Right cardiac atrium (tissue), 5 donors: ENCODE measurements around the gene CFAP61. TPM values are rescaled to one million over a fixed set of nuclear protein-coding genes. Genes with fewer than 3 reads are reported as not detected.
A peak's percentile ranks its signal among the peaks of the same experiment; 100 is the strongest.

Experiments used
- ATAC-seq, 2 donors: fragments of 200-7000 bp; cut with Tn5 transposase; one replicate each; pipeline versions ENCODE4 v1.8.0 to v1.9.1; 2020; ENCODE audit warnings: moderate library complexity in 2 of 2, mild to moderate bottlenecking in 1 of 2
- DNase-seq, 3 donors: peaks; one replicate each; pipeline ENCODE4 v3.0.0-alpha.2; 2020
- H3K27ac ChIP-seq: one replicate; pipeline ENCODE4 v1.5.1; 2013; ENCODE audit warnings: mild to moderate bottlenecking, low read length, control low read depth, moderate library complexity
- H3K27me3 ChIP-seq: one replicate; pipeline ENCODE4 v1.6.1; 2013; ENCODE audit not compliant: control insufficient read depth, insufficient read depth
- H3K4me1 ChIP-seq: one replicate; pipeline ENCODE4 v1.6.1; 2013; ENCODE audit warnings: low read length; ENCODE audit not compliant: control insufficient read depth, insufficient read depth
- H3K4me3 ChIP-seq: one replicate; pipeline ENCODE4 v1.5.1; 2013; ENCODE audit warnings: low read length, control low read depth
- H3K9me3 ChIP-seq: one replicate; pipeline ENCODE4 v1.6.1; 2013; ENCODE audit warnings: low read length; ENCODE audit not compliant: control insufficient read depth
- WGBS: extraction: QIAGEN DNeasy Blood & Tissue Kit; methylation state at CpG from one replicate; pipeline ENCODE4 v1.1.7; 2013; 5-methylcytosine and 5-hydroxymethylcytosine counted together
- intact Hi-C, 4 donors: fragments of 100-400 bp; cut with DNase I; formaldehyde crosslinking; loops; one replicate each; pipeline versions ENCODE4 v1.11.0 to v1.14.0; 2022 to 2023
- polyA plus RNA-seq: library from polyadenylated mRNA; stranded (reverse); fragments of 200-250 nt; gene quantifications from one replicate; pipeline ENCODE4 v1.2.3, GENCODE V29; 2013
- total RNA-seq, 4 donors: library from RNA; stranded (reverse); fragmentation: NEBNext Ultra II Directional; extraction: Animal tissue kit (Norgen Biotek cat#: 25700); gene quantifications; one replicate each; pipeline ENCODE4 v1.2.1, GENCODE V29; 2021
- donor health status: healthy with polysubstance abuse.
- donor health status: DM: no; HTN: yes; CAD: no.
- donor health status: DM: no; HTN: no; CAD: no.
- donor health status: DM: no; HTN: yes; CAD: no; lungs with severe emphysema.
- donor health status: DM: yes; HTN: yes; CAD: no.

The CFAP61 gene
- total and polyA plus RNA-seq, 5 donors, result 0.11 to 2.4 (median 0.74) TPM; not detected in 1

GRCh38 chr20:20303320-20303719 lies 251.0 kb downstream of the CFAP61 start:
- peak in 1 of 2 donors; percentile 74 for ATAC-seq
- Histone ChIP-seq H3K27ac (no peak overlapping the region), H3K9me3 (no peaks in the 10 kb centered on the region), H3K27me3 (no peaks in the 10 kb centered on the region), H3K4me3 (no peak overlapping the region), H3K4me1 (no peaks in the 10 kb centered on the region)
- DNase-seq, result no peak
- 75% methylated on average over 12 of the region's 12 CpGs for WGBS
- intact Hi-C loops, result no loop called here

DNA sequence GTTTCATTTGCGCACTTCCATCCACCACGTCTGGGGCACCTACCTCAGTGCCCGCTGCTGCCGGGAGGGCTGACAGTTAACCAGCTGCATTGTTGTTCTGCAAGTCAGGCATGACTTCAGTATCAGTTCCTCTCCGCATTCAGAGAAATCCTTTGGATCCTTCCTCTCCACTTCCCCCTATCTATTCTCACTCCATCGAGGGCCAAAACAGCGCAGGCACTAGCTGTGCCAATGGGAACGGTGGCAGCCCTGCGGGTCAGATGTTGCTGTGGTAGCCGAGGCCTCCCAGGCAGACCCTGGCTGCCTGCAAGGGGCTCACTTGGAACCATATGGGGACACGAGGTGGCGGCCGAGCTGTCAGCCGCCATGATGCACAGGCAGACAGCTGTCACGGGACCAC lies 251.4 kb downstream of the CFAP61 start:
- DNase-seq (peak in 2 of 3 donors; percentile 73 to 78), ATAC-seq (peak; percentile 55 to 90)
- intact Hi-C loops, result no loop called here
- Histone ChIP-seq H3K9me3 (no peaks in the 10 kb centered on the region), H3K27me3 (no peaks in the 10 kb centered on the region), H3K4me1 (no peaks in the 10 kb centered on the region), H3K27ac (no peak overlapping the region), H3K4me3 (no peak overlapping the region)
- 84% methylated on average over 15 of the region's 15 CpGs for WGBS

DNA sequence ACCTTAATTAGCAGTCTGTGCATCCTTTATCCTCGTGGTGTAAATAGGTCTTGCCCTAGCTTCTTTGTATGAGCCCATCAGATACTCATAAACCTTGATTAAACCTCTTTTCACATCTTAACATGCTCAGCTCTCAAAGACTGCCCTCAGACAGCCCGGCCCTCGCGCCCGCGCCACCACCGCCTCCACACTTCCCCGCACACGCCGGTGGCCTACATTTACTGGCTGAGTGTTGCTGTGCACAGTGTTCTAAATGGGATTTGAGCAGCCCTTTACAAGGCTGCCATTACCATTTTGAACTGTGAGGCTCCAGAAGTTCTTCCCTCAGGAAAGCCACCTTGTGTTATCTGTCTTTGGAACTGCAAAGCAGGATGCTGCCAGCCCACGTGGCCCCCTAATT lies 252.6 kb downstream of the CFAP61 start:
- H3K27ac ChIP-seq, result no peak overlapping the region
- DNase-seq (no peak), ATAC-seq (no peak)
- no peak overlapping the region for H3K4me3 ChIP-seq
- H3K4me1 ChIP-seq, result no peaks in the 10 kb centered on the region
- 89% methylated on average over 11 of the region's 11 CpGs for WGBS
- H3K9me3 ChIP-seq, result no peaks in the 10 kb centered on the region
- H3K27me3 ChIP-seq, result no peaks in the 10 kb centered on the region
- intact Hi-C loops, result no loop called here

- Histone ChIP-seq H3K27ac (no peak overlapping the region), H3K9me3 (no peaks in the 10 kb centered on the region), H3K4me3 (no peak overlapping the region), H3K4me1 (no peaks in the 10 kb centered on the region), H3K27me3 (no peaks in the 10 kb centered on the region)
- 86% methylated on average over 3 of the region's 3 CpGs for WGBS
- DNase-seq, result no peak
- intact Hi-C loops, result no loop called here
- no peak for ATAC-seq
These were observed 260.2 kb downstream of the CFAP61 start for GRCh38 chr20:20312562-20312961.

DNA sequence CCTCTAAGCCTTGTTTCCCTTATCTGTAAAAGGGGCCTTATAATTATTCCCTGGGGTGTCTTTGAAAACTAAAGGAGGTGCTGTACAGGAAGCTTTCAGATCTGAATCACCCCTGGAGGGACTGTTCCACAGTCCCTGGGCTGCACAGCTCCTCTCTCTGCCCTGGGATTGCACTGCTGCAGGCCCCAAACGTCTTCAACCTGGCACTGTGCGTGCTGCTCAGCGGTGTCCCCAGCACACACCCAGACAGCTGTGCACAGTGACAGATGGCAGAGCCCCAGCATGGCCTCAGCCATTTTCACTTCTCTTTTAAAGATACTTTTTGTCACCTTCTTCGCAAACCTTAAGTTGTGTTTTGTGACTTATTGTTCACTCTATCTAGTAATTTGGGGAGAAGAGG lies 264.9 kb downstream of the CFAP61 start:
- Histone ChIP-seq H3K27ac (no peak overlapping the region), H3K27me3 (no peaks in the 10 kb centered on the region), H3K4me1 (no peaks in the 10 kb centered on the region), H3K4me3 (no peak overlapping the region), H3K9me3 (no peaks in the 10 kb centered on the region)
- DNase-seq (peak in 1 of 3 donors; percentile 59), ATAC-seq (peak in 1 of 2 donors; percentile 41)
- 57% methylated on average over 4 of the region's 4 CpGs for WGBS
- intact Hi-C loops, result no loop called here

DNA sequence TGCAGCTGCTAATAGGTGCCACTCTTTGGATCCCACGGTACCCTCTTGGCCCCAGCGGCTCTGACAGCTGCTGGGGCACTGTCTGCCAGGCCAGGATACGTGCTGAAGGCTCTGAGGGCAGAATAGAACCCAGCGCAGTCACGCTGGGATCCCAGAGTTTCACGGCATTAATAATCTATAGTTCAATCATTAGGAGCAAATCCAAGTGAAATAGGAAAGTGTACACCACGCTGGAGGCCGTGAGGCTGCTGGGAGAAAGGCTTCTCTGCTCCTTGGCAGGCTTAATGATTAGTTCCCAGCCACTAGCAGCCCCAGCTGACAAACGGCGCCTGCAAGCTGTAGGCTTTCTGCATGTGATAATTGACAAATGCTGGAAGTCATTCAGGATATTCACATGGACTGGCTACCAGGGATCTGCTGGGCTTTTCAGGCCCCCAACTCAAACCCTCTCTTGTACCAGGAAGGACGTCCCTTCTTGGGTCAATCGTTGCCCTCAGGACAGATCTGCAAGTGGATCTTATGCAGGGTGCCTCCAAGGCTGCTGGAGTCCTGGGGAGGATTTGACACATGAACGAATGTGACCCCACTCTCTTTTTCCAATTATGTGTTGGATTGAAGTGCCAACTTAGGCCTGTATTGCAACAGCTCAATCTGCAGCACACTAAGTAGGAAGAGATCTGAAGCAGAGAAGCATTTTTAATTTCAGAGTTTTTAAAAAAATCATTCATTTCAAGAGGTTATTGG lies 265.5 kb downstream of the CFAP61 start:
- H3K9me3 ChIP-seq, result no peaks in the 10 kb centered on the region
- H3K27ac ChIP-seq, result no peak overlapping the region
- WGBS, result 43% methylated on average over 13 of the region's 13 CpGs
- intact Hi-C loops, result no loop called here
- H3K27me3 ChIP-seq, result no peaks in the 10 kb centered on the region
- H3K4me1 ChIP-seq, result no peaks in the 10 kb centered on the region
- no peak overlapping the region for H3K4me3 ChIP-seq
- DNase-seq, result peak in 1 of 3 donors; percentile 56
- peak in 1 of 2 donors; percentile 59 for ATAC-seq

DNA sequence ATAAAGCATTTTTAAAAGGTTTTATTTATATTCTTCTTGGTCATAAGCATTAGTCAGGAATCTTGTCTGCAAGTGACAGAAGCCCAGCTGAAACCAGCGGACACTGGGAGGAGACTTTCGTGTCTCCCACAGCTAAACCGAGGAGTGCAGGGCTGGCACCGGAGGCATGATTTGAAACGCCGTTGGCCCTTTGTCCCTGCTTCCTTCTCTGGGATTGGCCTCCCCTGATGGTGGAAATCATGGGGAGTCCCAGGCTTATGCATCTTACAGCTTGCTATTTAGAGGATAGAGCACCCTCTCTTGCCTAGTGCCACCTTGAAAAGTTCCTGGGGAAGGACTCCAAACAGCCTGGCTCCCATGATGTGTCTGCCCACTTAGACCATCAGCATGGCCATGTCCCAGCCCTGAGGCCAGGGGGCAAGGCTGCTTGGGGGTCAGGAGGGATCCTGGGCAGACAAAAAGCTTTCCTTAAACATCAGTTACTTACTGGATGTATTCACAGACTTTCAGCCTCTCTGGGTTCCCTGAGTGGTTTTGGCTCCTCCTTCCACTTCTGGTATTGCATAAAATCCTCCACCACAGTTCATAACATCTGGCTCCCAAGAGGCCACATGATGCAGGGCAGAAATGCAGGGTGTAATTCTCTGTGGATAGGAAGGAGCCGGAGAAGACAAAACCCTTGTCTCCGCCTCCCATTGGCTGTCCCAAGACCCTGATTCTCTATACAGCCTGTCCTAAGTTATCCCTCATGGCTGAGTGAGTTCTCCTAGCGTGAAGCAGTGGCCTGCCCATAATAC lies 266.2 kb downstream of the CFAP61 start:
- H3K4me1 ChIP-seq, result no peaks in the 10 kb centered on the region
- no peaks in the 10 kb centered on the region for H3K9me3 ChIP-seq
- no peaks in the 10 kb centered on the region for H3K27me3 ChIP-seq
- ATAC-seq, result peak; percentile 41 to 54
- intact Hi-C loops, result no loop called here
- no peak overlapping the region for H3K4me3 ChIP-seq
- H3K27ac ChIP-seq, result no peak overlapping the region
- DNase-seq, result no peak
- 61% methylated on average over 9 of the region's 9 CpGs for WGBS

DNA sequence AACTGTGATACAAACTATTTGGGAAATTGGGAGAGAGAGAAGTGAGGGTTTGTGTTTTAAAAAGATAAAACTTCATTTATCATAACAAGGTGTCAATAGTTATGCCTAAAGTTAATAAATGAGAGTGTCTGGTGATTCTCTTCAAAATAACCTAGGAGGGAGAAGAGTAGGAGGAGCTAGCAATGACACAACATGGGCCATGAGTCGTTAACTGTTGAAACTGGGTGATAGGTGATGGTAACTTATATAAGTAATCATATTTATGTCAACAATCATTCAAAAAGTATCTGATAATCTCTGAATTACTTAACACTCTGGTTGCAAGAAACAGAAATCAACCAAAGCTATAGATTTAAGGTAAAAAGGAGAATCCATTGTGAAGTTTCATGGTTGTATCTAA lies 268.8 kb downstream of the CFAP61 start:
- intact Hi-C loops, result no loop called here
- DNase-seq (no peak), ATAC-seq (no peak)
- Histone ChIP-seq H3K9me3 (no peaks in the 10 kb centered on the region), H3K4me1 (no peaks in the 10 kb centered on the region), H3K4me3 (no peak overlapping the region), H3K27me3 (no peaks in the 10 kb centered on the region), H3K27ac (no peak overlapping the region)
- 72% methylated on average over 1 of the region's 1 CpG for WGBS

GRCh38 chr20:20321917-20322316 lies 269.6 kb downstream of the CFAP61 start:
- DNase-seq, result no peak
- no peak overlapping the region for H3K4me3 ChIP-seq
- H3K27me3 ChIP-seq, result no peaks in the 10 kb centered on the region
- intact Hi-C loops, result no loop called here
- H3K4me1 ChIP-seq, result no peaks in the 10 kb centered on the region
- no peaks in the 10 kb centered on the region for H3K9me3 ChIP-seq
- no peak overlapping the region for H3K27ac ChIP-seq
- WGBS, result 84% methylated on average over 1 of the region's 1 CpG
- no peak for ATAC-seq

GRCh38 chr20:20322912-20323311 lies 270.6 kb downstream of the CFAP61 start:
- intact Hi-C loops, result no loop called here
- WGBS, result 84% methylated on average over 6 of the region's 6 CpGs

DNA sequence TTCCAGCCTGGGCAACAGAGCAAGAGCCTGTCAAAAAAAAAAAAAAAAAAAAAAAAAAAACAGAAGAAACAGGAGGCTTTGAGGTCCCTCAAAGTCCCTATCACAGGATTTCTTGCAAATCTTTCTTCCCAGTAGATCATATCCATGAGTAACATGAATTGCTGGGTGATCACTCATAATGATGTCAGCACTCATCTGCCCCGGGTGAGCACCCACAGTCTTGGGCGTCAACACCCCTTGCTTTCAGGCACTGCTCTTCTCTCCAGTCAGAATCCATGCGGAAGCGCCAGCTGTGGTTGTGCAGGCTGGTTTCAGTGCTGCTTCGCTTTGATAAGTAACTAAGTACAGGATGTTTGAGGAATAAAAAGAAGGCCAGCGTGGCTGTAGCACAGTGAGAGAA lies 275.4 kb downstream of the CFAP61 start:
- ATAC-seq, result no peak
- intact Hi-C loops, result no loop called here

More at GRCh38 chr20:20322912-20323311, 270.6 kb downstream of the CFAP61 start:
- Histone ChIP-seq H3K9me3 (no peaks in the 10 kb centered on the region), H3K27me3 (no peaks in the 10 kb centered on the region), H3K4me3 (no peak overlapping the region), H3K27ac (no peak overlapping the region), H3K4me1 (no peaks in the 10 kb centered on the region)
- DNase-seq (no peak), ATAC-seq (no peak)

More for the DNA sequence above, 275.4 kb downstream of the CFAP61 start:
- Histone ChIP-seq H3K4me3 (no peak overlapping the region), H3K9me3 (no peaks in the 10 kb centered on the region), H3K27ac (no peak overlapping the region), H3K27me3 (no peaks in the 10 kb centered on the region), H3K4me1 (no peaks in the 10 kb centered on the region)
- WGBS, result 82% methylated on average over 6 of the region's 6 CpGs
- no peak for DNase-seq
